ENCODE measurements around the gene EPB41L4A. TPM values are rescaled to one million over a fixed set of nuclear protein-coding genes. Genes with fewer than 3 reads are reported as not detected.
"Not testable (repeated sequence)": the region's sequence is repeated elsewhere in the genome, so short reads cannot be mapped to it uniquely, and the experiment has no call there.

The EPB41L4A gene
- total RNA-seq, 1 donor from 2014 or later: 6.7 TPM

DNA sequence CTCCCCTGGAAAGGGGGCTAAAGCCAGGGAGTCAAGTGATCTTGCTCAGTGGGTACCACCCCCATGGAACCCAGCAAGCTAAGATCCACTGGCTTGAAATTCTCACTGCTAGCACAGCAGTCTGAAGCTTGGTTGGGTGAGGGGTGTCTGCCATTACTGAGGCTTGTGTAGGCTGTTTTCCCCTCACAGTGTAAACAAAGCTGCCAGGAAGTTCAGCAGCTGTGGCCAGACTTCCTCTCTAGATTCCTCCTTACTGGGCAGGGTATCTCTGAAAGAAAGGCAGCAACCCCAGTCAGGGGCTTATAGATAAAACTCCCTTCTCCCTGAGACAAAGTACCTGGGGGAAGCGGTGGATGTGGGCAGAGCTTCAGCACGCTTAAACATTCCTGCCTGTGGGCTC lies 17.1 kb upstream of the EPB41L4A start:
- DNase-seq (ENCODE audit: low read depth): no peak
- H3K4me3 ChIP-seq (ENCODE audit: low read depth, low read length): no peak overlapping the region
- TF ChIP-seq, protein P1, sequence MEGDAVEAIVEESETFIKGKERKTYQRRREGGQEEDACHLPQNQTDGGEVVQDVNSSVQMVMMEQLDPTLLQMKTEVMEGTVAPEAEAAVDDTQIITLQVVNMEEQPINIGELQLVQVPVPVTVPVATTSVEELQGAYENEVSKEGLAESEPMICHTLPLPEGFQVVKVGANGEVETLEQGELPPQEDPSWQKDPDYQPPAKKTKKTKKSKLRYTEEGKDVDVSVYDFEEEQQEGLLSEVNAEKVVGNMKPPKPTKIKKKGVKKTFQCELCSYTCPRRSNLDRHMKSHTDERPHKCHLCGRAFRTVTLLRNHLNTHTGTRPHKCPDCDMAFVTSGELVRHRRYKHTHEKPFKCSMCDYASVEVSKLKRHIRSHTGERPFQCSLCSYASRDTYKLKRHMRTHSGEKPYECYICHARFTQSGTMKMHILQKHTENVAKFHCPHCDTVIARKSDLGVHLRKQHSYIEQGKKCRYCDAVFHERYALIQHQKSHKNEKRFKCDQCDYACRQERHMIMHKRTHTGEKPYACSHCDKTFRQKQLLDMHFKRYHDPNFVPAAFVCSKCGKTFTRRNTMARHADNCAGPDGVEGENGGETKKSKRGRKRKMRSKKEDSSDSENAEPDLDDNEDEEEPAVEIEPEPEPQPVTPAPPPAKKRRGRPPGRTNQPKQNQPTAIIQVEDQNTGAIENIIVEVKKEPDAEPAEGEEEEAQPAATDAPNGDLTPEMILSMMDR (conservative IDR thresholded peaks at IDR 0.05; ENCODE audit: low read depth, low read length): no peak

DNA sequence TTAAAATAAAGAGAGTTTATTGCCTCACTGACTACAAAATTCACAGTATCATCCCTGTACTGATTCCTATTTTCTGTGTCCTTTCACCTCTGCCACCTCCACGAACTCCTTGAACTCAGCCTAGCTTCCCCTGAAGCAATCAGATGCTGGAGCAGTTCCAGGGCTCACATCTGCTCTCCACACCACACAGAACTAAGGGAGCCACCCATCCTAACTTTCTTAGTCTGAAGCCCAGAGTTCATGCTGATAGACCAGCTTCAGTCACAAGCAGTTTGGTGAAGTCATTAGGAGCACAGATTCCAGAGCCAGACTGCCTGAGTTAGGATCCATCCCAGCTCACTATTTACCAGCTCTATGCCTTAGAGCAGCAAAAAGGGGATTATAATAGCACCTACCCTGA lies 15.6 kb upstream of the EPB41L4A start:
- DNase-seq (ENCODE audit: low read depth): no peak
- TF ChIP-seq, protein P1 (conservative IDR thresholded peaks at IDR 0.05; ENCODE audit: low read depth, low read length): no peak
- H3K4me3 ChIP-seq (ENCODE audit: low read depth, low read length): no peak overlapping the region

GRCh38 chr5:112426202-112426601 lies 7.1 kb upstream of the EPB41L4A start:
- not testable (repeated sequence) for H3K4me3 ChIP-seq (ENCODE audit: low read depth, low read length)

GRCh38 chr5:112419986-112420864 lies 1.1 kb upstream of the EPB41L4A start:
- peak overlapping the region; percentile 92 for H3K4me3 ChIP-seq (ENCODE audit: low read depth, low read length)
- DNase-seq (ENCODE audit: low read depth): no peak
- TF ChIP-seq, protein P1 (conservative IDR thresholded peaks at IDR 0.05; ENCODE audit: low read depth, low read length): peak; percentile 91

More at GRCh38 chr5:112426202-112426601, 7.1 kb upstream of the EPB41L4A start:
- DNase-seq (ENCODE audit: low read depth): not testable (repeated sequence)

GRCh38 chr5:112418659-112419163 lies 366 bp downstream of the EPB41L4A start:
- no peak for DNase-seq (ENCODE audit: low read depth)
- TF ChIP-seq, protein P1 (conservative IDR thresholded peaks at IDR 0.05; ENCODE audit: low read depth, low read length): no peak

GRCh38 chr5:112417931-112418658 lies 982 bp downstream of the EPB41L4A start:
- no peak for DNase-seq (ENCODE audit: low read depth)

More at GRCh38 chr5:112418659-112419163, 366 bp downstream of the EPB41L4A start:
- H3K4me3 ChIP-seq (ENCODE audit: low read depth, low read length): peak overlapping the region; percentile 92

More at GRCh38 chr5:112417931-112418658, 982 bp downstream of the EPB41L4A start:
- H3K4me3 ChIP-seq (ENCODE audit: low read depth, low read length): peak overlapping the region; percentile 92
- TF ChIP-seq, protein P1 (conservative IDR thresholded peaks at IDR 0.05; ENCODE audit: low read depth, low read length): no peak
